MCF 10A (cell line): ENCODE measurements around the gene BIRC5. TPM values are rescaled to one million over a fixed set of nuclear protein-coding genes. Genes with fewer than 3 reads are reported as not detected.

ENCODE experiments used
- BruUV-seq: library from RNA; stranded (reverse); fragments of 400-500 nt; replicated peaks from 2 replicates; lab custom pipeline; 2021; lab: Mats Ljungman, UMichigan
- CTCF ChIA-PET: fragments of 300-600 bp; sonication (Branson Sonifier 250); formaldehyde crosslinking; extraction: SDS; loops from one replicate; lab custom pipeline; 2021; ENCODE audit warnings: antibody characterized with exemption, inconsistent platforms; lab: Yijun Ruan, JAX
- POLR2A ChIA-PET: fragments of 300-600, 350-650 bp; sonication (Branson Sonifier 250); formaldehyde crosslinking; extraction: SDS; loops from one replicate; lab custom pipeline; 2020; ENCODE audit warnings: antibody characterized with exemption, inconsistent platforms; lab: Yijun Ruan, JAX
- DNase-seq: peaks from one replicate; pipeline ENCODE4 v3.0.0-alpha.2; 2018; ENCODE audit not compliant: unreplicated experiment
- H3K27ac Mint-ChIP-seq: one replicate; pipeline ENCODE4 v1.8.0; 2022; ENCODE audit warnings: mild to moderate bottlenecking, low read depth, mixed read lengths; ENCODE audit not compliant: unreplicated experiment
- H3K27me3 Mint-ChIP-seq: one replicate; pipeline ENCODE4 v1.8.0; 2022; ENCODE audit warnings: mixed read lengths; ENCODE audit not compliant: insufficient read depth, unreplicated experiment
- H3K36me3 Mint-ChIP-seq: one replicate; pipeline ENCODE4 v1.8.0; 2022; ENCODE audit warnings: mild to moderate bottlenecking, moderate library complexity, mixed read lengths; ENCODE audit not compliant: insufficient read depth, unreplicated experiment
- H3K4me1 Mint-ChIP-seq: one replicate; pipeline ENCODE4 v1.8.0; 2022; ENCODE audit warnings: mixed read lengths; ENCODE audit not compliant: insufficient read depth, unreplicated experiment
- H3K4me3 Mint-ChIP-seq: one replicate; pipeline ENCODE4 v1.8.0; 2022; ENCODE audit warnings: mild to moderate bottlenecking, moderate library complexity, mixed read lengths; ENCODE audit not compliant: unreplicated experiment
- H3K9me3 Mint-ChIP-seq: one replicate; pipeline ENCODE4 v1.8.0; 2022; ENCODE audit warnings: mixed read lengths; ENCODE audit not compliant: unreplicated experiment
- intact Hi-C: fragments of 100-400 bp; cut with micrococcal nuclease; formaldehyde crosslinking; loops from 2 replicates; pipeline ENCODE4 v1.14.1; 2022
- total RNA-seq: library from RNA; stranded (reverse); gene quantifications from 2 replicates; pipeline ENCODE4 v1.2.3, GENCODE V29; 2022
- TF ChIP-seq, protein P1 (sequence below): fragments of 200-600 bp; IDR thresholded peaks from one replicate; pipeline ENCODE4 v1.8.0; 2022; ENCODE audit warnings: antibody characterized with exemption, mild to moderate bottlenecking; ENCODE audit not compliant: unreplicated experiment

The BIRC5 gene
- total RNA-seq, 1 experiment from 2014 or later: 45.6 TPM

GRCh38 chr17:78172249-78173051, 41.6 kb upstream of the BIRC5 start:
- DNase-seq: no peak
- Mint-ChIP-seq H3K4me1 (peaks cover 11% of the 10 kb centered on the region), H3K36me3 (peaks cover 24% of the 10 kb centered on the region), H3K27me3 (no peaks in the 10 kb centered on the region), H3K27ac (no peak overlapping the region), H3K9me3 (no peaks in the 10 kb centered on the region), H3K4me3 (no peak overlapping the region)
- POLR2A ChIA-PET: interaction anchor here (0.8 to 1.1 kb wide), 2 partner anchors 14 to 30 kb away, joined by 4 to 5 read pairs; partner anchors contain the start of gene TK1
- TF ChIP-seq, protein P1, sequence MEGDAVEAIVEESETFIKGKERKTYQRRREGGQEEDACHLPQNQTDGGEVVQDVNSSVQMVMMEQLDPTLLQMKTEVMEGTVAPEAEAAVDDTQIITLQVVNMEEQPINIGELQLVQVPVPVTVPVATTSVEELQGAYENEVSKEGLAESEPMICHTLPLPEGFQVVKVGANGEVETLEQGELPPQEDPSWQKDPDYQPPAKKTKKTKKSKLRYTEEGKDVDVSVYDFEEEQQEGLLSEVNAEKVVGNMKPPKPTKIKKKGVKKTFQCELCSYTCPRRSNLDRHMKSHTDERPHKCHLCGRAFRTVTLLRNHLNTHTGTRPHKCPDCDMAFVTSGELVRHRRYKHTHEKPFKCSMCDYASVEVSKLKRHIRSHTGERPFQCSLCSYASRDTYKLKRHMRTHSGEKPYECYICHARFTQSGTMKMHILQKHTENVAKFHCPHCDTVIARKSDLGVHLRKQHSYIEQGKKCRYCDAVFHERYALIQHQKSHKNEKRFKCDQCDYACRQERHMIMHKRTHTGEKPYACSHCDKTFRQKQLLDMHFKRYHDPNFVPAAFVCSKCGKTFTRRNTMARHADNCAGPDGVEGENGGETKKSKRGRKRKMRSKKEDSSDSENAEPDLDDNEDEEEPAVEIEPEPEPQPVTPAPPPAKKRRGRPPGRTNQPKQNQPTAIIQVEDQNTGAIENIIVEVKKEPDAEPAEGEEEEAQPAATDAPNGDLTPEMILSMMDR: no peak
- intact Hi-C loops: no loop called here
- BruUV-seq: TSS peak; percentile 30
- CTCF ChIA-PET: interaction anchor here (0.6 to 1.1 kb wide), 3 partner anchors 53 to 59 kb away, joined by 3 to 4 read pairs (median 3); no protein-coding TSS in a partner anchor

DNA sequence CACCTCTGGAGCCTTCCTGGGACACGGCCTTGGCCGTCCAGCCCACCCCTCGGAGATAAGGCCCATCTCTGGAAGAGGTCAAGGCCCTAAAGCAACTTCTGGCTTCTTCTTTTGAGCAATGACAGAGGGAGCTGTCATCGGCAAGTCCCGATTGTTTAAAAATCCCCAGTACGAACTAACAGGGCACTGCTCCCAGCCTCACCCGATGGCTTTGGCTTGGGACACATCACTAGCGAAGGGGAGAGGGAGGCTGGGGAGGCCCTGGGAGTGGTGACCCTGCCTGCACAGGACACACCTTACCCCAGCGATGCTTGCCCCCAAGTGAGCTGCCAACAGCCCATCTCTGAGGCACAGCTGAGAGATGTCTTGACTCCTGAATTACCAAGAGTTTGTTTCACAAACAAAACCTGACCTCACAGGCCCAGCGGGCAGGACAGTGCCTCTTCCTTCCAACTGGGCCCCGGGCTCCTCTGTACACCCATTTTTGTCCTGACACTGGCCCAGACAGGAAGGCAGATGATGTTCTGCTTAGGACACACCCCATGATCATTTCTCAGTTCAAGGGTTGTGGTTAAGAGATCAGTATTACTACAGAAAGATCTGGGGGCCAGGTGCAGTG, 40.8 kb upstream of the BIRC5 start:
- no TSS peak for BruUV-seq
- POLR2A ChIA-PET: interaction anchor here (0.8 kb wide), 1 partner anchor 13 kb away, joined by 4 read pairs; the partner anchor contains the start of gene TK1
- H3K4me1 Mint-ChIP-seq: peaks cover 11% of the 10 kb centered on the region
- no peak overlapping the region for H3K4me3 Mint-ChIP-seq
- CTCF ChIA-PET: interaction anchor here (1.0 to 1.1 kb wide), 2 partner anchors 54 to 66 kb away, joined by 3 read pairs; no protein-coding TSS in a partner anchor
- TF ChIP-seq, protein P1: no peak
- H3K36me3 Mint-ChIP-seq: peaks cover 24% of the 10 kb centered on the region
- no peaks in the 10 kb centered on the region for H3K27me3 Mint-ChIP-seq
- intact Hi-C loops: no loop called here
- no peak overlapping the region for H3K27ac Mint-ChIP-seq
- no peak for DNase-seq
- no peaks in the 10 kb centered on the region for H3K9me3 Mint-ChIP-seq

- Mint-ChIP-seq H3K27ac (no peak overlapping the region), H3K36me3 (peaks cover 24% of the 10 kb centered on the region), H3K9me3 (no peaks in the 10 kb centered on the region), H3K4me1 (peaks cover 14% of the 10 kb centered on the region), H3K4me3 (no peak overlapping the region), H3K27me3 (no peaks in the 10 kb centered on the region)
- DNase-seq: peak; percentile 33
- ChIA-PET CTCF (interaction anchor here (0.6 to 2.4 kb wide), 5 partner anchors 13 to 67 kb away, joined by 3 to 5 read pairs (median 4); partner anchors contain the start of gene AFMID), POLR2A (interaction anchor here (0.6 to 0.7 kb wide), 2 partner anchors 108 to 633 kb away, joined by 3 to 5 read pairs; no protein-coding TSS in a partner anchor)
- TF ChIP-seq, protein P1: no peak
- BruUV-seq: no TSS peak
- intact Hi-C loops: no loop called here
Measured at GRCh38 chr17:78174346-78174869, 39.6 kb upstream of the BIRC5 start.
